Suppressor macrophage (primary cell): ENCODE results near the gene AKNAD1.
A peak's percentile ranks its signal among the peaks of the same experiment; 100 is the strongest.

ENCODE experiments used
- DNase-seq, 4 experiments: peaks; one replicate each; pipeline ENCODE4 v3.0.0-alpha.2; 2020 to 2022

Gene AKNAD1

GRCh38 chr1:108863984-108864383 lies 7.1 kb upstream of the AKNAD1 start:
- DNase-seq, result no peak

- DNase-seq, result peak in 3 of 4 experiments; percentile 24 to 46 (median 44)
Measured at GRCh38 chr1:108862698-108863477, 6.0 kb upstream of the AKNAD1 start.

GRCh38 chr1:108862017-108862610 lies 5.2 kb upstream of the AKNAD1 start:
- no peak for DNase-seq

- DNase-seq, result no peak
Measured at GRCh38 chr1:108861566-108861965, 4.7 kb upstream of the AKNAD1 start.

- DNase-seq, result no peak
Measured at GRCh38 chr1:108860190-108860907, 3.5 kb upstream of the AKNAD1 start.

- no peak for DNase-seq
Measured at GRCh38 chr1:108858230-108858950, 1.5 kb upstream of the AKNAD1 start.

GRCh38 chr1:108854221-108855019 lies 2.5 kb downstream of the AKNAD1 start:
- DNase-seq, result no peak

- peak in 3 of 4 experiments; percentile 17 to 48 (median 41) for DNase-seq
Measured at GRCh38 chr1:108852221-108852975, 4.5 kb downstream of the AKNAD1 start.

- DNase-seq, result no peak
Measured at GRCh38 chr1:108851567-108851966, 5.3 kb downstream of the AKNAD1 start.

- no peak for DNase-seq
Measured at GRCh38 chr1:108850929-108851328, 6.0 kb downstream of the AKNAD1 start.

GRCh38 chr1:108848806-108849205 lies 8.1 kb downstream of the AKNAD1 start:
- DNase-seq, result peak in 1 of 4 experiments; percentile 19

GRCh38 chr1:108847494-108847893 lies 9.4 kb downstream of the AKNAD1 start:
- DNase-seq, result no peak

GRCh38 chr1:108845991-108846390 lies 10.9 kb downstream of the AKNAD1 start:
- no peak for DNase-seq

GRCh38 chr1:108845446-108845845 lies 11.4 kb downstream of the AKNAD1 start:
- DNase-seq, result no peak

GRCh38 chr1:108843390-108844137 lies 13.3 kb downstream of the AKNAD1 start:
- DNase-seq, result peak in 2 of 4 experiments; percentile 8 to 29

GRCh38 chr1:108842525-108843181 lies 14.2 kb downstream of the AKNAD1 start:
- no peak for DNase-seq

- DNase-seq, result no peak
Measured at GRCh38 chr1:108841703-108842102, 15.2 kb downstream of the AKNAD1 start.

- DNase-seq, result no peak
Measured at GRCh38 chr1:108832929-108833328, 24.0 kb downstream of the AKNAD1 start.

GRCh38 chr1:108831225-108831624 lies 25.7 kb downstream of the AKNAD1 start:
- peak in 1 of 4 experiments; percentile 13 for DNase-seq
